Coronary artery (tissue), 2 donors: ENCODE results near the gene TNK2.

Source experiments
- DNase-seq: peaks from one replicate; pipeline ENCODE4 v3.0.0-alpha.2; 2017; ENCODE audit warnings: low spot score
- H3K27ac ChIP-seq, 2 donors: fragments of 200-600 bp; sonication (generic); one replicate each; pipeline ENCODE4 v1.5.1; 2016 to 2019
- H3K4me3 ChIP-seq: fragments of 200-600 bp; sonication (generic); 2 replicates; pipeline ENCODE4 v1.5.1; 2016; ENCODE audit warnings: mild to moderate bottlenecking, moderate library complexity
- CTCF ChIP-seq: fragments of 200-600 bp; sonication (generic); IDR thresholded peaks from one replicate; pipeline ENCODE4 v1.5.1; 2019; ENCODE audit warnings: antibody characterized with exemption

TNK2 gene

GRCh38 chr3:195853996-195854395 lies 54.4 kb downstream of the TNK2 start:
- DNase-seq = no peak
- no peak overlapping the region for H3K27ac ChIP-seq
- H3K4me3 ChIP-seq = no peak overlapping the region
- TF ChIP-seq CTCF = no peak

GRCh38 chr3:195853036-195853435 lies 55.3 kb downstream of the TNK2 start:
- no peak for TF ChIP-seq CTCF
- no peak for DNase-seq
- H3K27ac ChIP-seq = no peak overlapping the region
- no peak overlapping the region for H3K4me3 ChIP-seq

GRCh38 chr3:195850857-195851543 lies 57.4 kb downstream of the TNK2 start:
- peak; percentile 99 for TF ChIP-seq CTCF
- peak; percentile 87 for DNase-seq
- H3K27ac ChIP-seq = no peak overlapping the region

GRCh38 chr3:195849322-195850074 lies 58.9 kb downstream of the TNK2 start:
- no peak for TF ChIP-seq CTCF
- H3K27ac ChIP-seq = no peak overlapping the region
- H3K4me3 ChIP-seq = no peak overlapping the region
- no peak for DNase-seq

More at GRCh38 chr3:195850857-195851543, 57.4 kb downstream of the TNK2 start:
- H3K4me3 ChIP-seq = peak overlapping the region; percentile 48

GRCh38 chr3:195847055-195847950 lies 61.0 kb downstream of the TNK2 start:
- no peak for TF ChIP-seq CTCF
- no peak overlapping the region for H3K27ac ChIP-seq
- DNase-seq = no peak
- H3K4me3 ChIP-seq = no peak overlapping the region

- no peak for TF ChIP-seq CTCF
- Histone ChIP-seq H3K27ac (no peak overlapping the region), H3K4me3 (no peak overlapping the region)
- DNase-seq = no peak
Measured at GRCh38 chr3:195845483-195845882, 62.9 kb downstream of the TNK2 start.
